Measurements from ENCODE around the gene SAMD11.

GRCh38 chr1:972726-973458, 49.2 kb downstream of the SAMD11 start:
- TF ChIP-seq, protein P1, sequence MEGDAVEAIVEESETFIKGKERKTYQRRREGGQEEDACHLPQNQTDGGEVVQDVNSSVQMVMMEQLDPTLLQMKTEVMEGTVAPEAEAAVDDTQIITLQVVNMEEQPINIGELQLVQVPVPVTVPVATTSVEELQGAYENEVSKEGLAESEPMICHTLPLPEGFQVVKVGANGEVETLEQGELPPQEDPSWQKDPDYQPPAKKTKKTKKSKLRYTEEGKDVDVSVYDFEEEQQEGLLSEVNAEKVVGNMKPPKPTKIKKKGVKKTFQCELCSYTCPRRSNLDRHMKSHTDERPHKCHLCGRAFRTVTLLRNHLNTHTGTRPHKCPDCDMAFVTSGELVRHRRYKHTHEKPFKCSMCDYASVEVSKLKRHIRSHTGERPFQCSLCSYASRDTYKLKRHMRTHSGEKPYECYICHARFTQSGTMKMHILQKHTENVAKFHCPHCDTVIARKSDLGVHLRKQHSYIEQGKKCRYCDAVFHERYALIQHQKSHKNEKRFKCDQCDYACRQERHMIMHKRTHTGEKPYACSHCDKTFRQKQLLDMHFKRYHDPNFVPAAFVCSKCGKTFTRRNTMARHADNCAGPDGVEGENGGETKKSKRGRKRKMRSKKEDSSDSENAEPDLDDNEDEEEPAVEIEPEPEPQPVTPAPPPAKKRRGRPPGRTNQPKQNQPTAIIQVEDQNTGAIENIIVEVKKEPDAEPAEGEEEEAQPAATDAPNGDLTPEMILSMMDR (IDR thresholded peaks at IDR 0.05 in 8 of 11, conservative IDR thresholded peaks at IDR 0.05 in 3 of 11): no peak
- TF ChIP-seq POLR2AphosphoS5 (IDR thresholded peaks at IDR 0.05): no peak
- no peak for TF ChIP-seq POLR2A (IDR thresholded peaks at IDR 0.05)

Measured in spleen (tissue), 7 donors.